ENCODE measurements around the gene DAPP1.

DAPP1 gene

DNA sequence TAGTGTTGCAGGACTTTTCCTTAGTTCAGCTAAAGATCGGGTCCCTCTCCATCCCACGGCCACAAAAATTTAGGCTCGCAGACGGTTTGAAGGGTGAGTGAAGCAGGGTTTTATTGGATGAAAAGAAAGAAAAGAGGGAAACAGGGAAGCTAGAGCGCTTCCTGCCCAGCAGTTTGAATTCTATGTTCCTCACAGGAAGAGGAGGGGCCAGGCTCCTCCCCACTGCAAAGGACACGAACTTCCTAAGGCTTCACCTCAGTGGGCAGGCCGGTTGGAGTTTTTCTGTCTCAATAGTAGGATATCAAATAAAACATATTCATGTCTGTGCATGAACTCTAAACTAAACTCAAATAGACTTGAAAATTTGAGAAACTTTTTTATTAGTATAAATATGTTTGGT lies 27.4 kb downstream of the DAPP1 start:
- DNase-seq (ENCODE audit: low read depth): no peak
- TF ChIP-seq, protein P1, sequence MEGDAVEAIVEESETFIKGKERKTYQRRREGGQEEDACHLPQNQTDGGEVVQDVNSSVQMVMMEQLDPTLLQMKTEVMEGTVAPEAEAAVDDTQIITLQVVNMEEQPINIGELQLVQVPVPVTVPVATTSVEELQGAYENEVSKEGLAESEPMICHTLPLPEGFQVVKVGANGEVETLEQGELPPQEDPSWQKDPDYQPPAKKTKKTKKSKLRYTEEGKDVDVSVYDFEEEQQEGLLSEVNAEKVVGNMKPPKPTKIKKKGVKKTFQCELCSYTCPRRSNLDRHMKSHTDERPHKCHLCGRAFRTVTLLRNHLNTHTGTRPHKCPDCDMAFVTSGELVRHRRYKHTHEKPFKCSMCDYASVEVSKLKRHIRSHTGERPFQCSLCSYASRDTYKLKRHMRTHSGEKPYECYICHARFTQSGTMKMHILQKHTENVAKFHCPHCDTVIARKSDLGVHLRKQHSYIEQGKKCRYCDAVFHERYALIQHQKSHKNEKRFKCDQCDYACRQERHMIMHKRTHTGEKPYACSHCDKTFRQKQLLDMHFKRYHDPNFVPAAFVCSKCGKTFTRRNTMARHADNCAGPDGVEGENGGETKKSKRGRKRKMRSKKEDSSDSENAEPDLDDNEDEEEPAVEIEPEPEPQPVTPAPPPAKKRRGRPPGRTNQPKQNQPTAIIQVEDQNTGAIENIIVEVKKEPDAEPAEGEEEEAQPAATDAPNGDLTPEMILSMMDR (conservative IDR thresholded peaks at IDR 0.05; ENCODE audit: low read length): no peak
- no peak overlapping the region for H3K4me3 ChIP-seq (ENCODE audit: low read length)

GRCh38 chr4:99845179-99845578 lies 28.6 kb downstream of the DAPP1 start:
- H3K4me3 ChIP-seq (ENCODE audit: low read length): no peak overlapping the region
- DNase-seq (ENCODE audit: low read depth): no peak
- TF ChIP-seq, protein P1 (conservative IDR thresholded peaks at IDR 0.05; ENCODE audit: low read length): no peak

DNA sequence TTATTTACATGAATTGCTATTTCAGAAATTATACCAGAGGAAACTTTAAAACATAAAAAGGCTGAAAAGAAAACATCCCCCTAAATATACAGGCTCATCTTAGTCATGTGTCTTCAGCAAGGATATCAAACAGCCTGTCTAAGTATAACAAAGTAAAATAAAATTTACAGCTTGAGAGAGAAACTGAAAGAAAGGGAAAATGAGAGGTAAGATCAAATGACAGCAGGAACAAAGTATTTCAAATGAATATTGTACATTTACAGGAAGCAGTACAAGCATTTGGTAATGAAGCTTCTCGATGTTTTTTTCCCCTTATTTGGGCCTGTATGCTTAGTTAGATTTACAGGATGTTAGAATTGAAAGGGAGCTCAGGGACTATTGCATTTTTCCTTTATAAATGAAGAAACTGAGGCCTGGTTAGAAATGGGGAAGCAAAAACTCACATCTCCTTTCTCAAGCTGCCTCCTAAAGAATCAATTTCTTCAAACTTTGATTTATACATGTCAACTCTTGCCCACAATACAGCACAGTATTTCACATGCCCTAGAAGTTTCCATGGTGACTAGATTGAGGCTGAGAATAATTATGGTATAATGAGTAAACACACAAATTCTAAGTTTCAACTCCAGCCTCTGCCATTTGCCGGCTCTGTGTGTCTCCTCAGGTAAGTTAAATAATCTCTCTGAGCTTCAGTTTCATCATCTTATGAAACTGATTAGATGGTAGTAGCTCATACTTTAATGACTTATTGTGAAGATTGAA lies 29.3 kb downstream of the DAPP1 start:
- H3K4me3 ChIP-seq (ENCODE audit: low read length): no peak overlapping the region
- DNase-seq (ENCODE audit: low read depth): no peak
- TF ChIP-seq, protein P1 (conservative IDR thresholded peaks at IDR 0.05; ENCODE audit: low read length): no peak

GRCh38 chr4:99846891-99847290 lies 30.3 kb downstream of the DAPP1 start:
- DNase-seq (ENCODE audit: low read depth): no peak
- H3K4me3 ChIP-seq (ENCODE audit: low read length): no peak overlapping the region

DNA sequence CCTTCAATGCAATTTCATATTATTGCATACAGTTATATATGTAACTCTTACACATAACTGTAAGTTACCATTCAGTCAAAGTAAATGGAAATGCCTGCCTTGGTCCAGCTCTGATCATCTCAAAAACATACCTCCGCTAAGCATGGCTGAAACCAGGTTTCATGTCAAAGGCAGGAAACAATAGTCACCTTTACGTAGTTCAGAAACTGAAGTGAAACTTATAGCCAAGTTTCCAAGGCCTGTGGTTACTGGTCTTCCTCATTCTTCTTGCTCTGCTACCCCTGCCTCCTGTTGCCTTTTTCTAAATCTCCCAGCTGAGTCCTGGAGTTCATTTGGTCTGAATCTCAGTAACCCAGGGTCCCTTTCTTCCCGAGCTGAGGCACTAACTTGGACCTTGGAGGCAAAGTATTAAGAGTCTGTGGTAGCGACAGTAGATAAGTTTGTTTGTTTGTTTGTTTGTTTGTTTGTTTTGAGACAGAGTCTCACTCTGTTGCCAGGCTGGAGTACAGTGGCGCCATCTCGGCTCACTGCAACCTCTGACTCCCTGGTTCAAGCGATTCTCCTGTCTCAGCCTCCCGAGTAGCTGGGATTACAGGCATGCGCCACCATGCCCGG lies 30.8 kb downstream of the DAPP1 start:
- TF ChIP-seq, protein P1 (conservative IDR thresholded peaks at IDR 0.05; ENCODE audit: low read length): no peak
- no peak for DNase-seq (ENCODE audit: low read depth)
- H3K4me3 ChIP-seq (ENCODE audit: low read length): no peak overlapping the region

More at GRCh38 chr4:99846891-99847290, 30.3 kb downstream of the DAPP1 start:
- TF ChIP-seq, protein P1 (conservative IDR thresholded peaks at IDR 0.05; ENCODE audit: low read length): no peak

- H3K4me3 ChIP-seq (ENCODE audit: low read length): no peak overlapping the region
- no peak for DNase-seq (ENCODE audit: low read depth)
- TF ChIP-seq, protein P1 (conservative IDR thresholded peaks at IDR 0.05; ENCODE audit: low read length): no peak
Observed at GRCh38 chr4:99848591-99849001, 32.0 kb downstream of the DAPP1 start.
